ENCODE results near the gene PNPLA3. TPM values are rescaled to one million over a fixed set of nuclear protein-coding genes. Genes with fewer than 3 reads are reported as not detected.
"Not testable (repeated sequence)": the region's sequence is repeated elsewhere in the genome, so short reads cannot be mapped to it uniquely, and the experiment has no call there.

Gene PNPLA3
- total RNA-seq, 1 experiment from 2014 or later = 2.9 TPM

DNA sequence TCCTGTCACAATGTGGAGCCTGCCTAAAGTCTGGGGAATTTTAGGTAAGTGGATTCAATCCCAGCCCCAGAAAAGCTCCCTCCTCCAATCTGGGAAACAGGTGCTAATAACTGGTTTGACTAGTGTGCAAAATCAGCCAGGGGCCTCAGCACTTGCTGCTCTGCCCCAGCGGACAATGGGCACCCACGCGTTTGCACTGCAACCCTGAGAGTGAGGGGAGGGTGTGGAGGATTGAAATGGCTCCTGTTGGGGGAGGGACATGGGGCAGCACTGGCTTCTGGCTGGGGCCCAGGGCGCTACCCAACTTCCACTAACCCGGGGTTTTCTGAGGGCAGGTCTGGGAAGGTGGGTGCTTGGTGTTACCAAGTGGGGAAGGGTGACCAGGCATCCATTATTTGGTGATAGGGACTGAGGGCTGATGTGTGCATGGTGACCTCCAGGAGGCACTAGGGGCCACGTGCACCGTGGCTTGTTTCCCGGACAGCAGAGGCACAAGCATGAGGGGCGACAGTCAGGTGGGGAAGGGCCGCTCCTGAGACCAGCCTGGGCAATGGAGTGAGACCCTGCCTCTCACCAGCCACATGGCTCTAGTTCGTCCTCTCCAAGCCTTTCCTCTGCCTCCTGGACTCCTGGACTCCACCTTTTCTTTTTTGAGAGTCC, 27.5 kb upstream of the PNPLA3 start:
- no peaks in the 10 kb centered on the region for H3K36me3 ChIP-seq
- H3K27me3 ChIP-seq (replicated peaks) = peaks cover 25% of the 10 kb centered on the region
- H3K27ac ChIP-seq = no peak overlapping the region
- no peaks in the 10 kb centered on the region for H3K9me3 ChIP-seq (replicated peaks)
- peaks cover 11% of the 10 kb centered on the region for H3K4me1 ChIP-seq (replicated peaks)
- H3K4me3 ChIP-seq = no peak overlapping the region
- no peak for DNase-seq (ENCODE audit: low read depth in 1 of 2, low spot score in 2 of 2)

DNA sequence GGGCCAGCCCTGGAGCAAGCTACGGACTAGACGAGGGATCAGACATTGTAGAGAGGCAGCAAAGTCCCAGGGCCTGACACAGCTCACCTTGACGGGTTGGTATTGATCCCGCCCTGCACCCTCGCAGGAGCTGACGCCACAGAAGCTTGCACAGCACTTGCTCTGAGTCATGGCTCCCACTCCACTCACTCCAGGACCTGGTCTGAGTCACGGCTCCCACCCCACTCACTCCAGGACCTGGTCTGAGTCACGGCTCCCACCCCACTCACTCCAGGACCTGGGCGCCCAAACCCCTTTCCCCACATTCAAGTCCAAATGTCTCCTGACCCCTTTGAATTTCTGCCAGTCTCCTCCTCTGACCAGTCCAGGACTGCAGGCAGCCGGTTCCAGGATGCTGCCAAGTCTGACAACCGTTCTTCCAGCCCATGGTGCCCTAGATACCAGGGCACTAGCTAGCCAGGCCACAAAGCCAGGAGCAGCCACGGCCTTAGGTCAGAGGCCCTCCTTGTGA, 25.8 kb upstream of the PNPLA3 start:
- peak in 1 of 2 experiments; percentile 70 for DNase-seq (ENCODE audit: low read depth in 1 of 2, low spot score in 2 of 2)
- Histone ChIP-seq H3K36me3 (no peaks in the 10 kb centered on the region), H3K4me1 (replicated peaks) (peaks cover 25% of the 10 kb centered on the region), H3K27me3 (replicated peaks) (peaks cover 8% of the 10 kb centered on the region), H3K4me3 (no peak overlapping the region), H3K27ac (no peak overlapping the region), H3K9me3 (replicated peaks) (peaks cover 3% of the 10 kb centered on the region; the same call in 1 of the 2 replicates)

DNA sequence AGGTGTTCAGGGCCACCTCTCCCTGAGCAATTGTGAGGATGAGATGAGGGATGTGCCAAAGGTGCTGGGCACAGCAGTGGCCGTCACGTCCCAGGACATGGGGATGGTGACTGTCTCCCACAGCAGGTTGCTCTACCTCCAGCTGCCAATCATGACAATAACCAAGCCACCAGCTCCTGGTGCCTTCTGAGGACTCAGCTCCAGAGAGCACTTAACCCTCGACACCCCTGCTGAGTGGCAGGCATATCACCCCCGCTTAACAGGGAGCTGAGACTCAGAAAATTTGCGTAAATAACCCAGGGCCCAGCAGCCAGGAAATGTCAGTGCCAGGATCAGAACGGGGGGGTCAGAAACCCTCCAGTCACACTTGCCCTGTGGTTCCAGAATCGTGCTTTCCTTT, 23.4 kb upstream of the PNPLA3 start:
- Histone ChIP-seq H3K27ac (no peak overlapping the region), H3K9me3 (replicated peaks) (peaks cover 3% of the 10 kb centered on the region; the same call in 1 of the 2 replicates), H3K27me3 (replicated peaks) (no peaks in the 10 kb centered on the region), H3K4me1 (replicated peaks) (peaks cover 27% of the 10 kb centered on the region), H3K36me3 (no peaks in the 10 kb centered on the region), H3K4me3 (no peak overlapping the region)
- DNase-seq (ENCODE audit: low read depth in 1 of 2, low spot score in 2 of 2) = no peak

DNA sequence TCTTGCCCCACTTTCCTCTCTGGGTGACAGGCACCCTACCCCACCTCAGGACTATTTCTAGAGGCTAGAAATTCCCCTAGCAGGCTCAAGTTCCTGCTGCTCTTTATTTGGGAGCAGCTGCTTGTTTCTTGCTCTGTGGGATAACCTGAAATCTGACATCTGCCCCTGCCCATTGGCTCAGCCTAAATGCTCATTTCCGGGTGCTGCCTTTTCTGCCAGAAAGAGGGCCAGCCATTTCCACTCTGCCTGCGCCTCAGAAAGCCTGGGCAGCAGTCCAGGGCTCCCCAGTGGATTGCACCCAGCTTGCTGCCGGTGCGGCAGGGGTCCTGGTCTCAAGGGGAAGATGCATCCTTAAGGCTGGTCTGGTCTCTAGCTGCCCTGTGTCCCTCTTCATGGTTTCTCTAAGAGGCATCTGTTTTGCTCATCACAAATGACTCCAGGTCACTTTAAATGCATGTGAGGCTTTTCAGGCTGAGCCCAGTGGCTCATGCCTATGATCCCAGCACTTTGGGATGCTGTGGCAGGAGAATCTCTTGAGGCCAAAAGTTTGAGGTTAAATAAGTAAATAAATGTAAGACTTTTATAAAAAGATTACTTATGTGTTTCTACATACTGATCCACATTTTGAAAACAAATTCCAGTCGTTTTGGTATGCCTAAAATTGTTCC, 21.5 kb upstream of the PNPLA3 start:
- peaks cover 3% of the 10 kb centered on the region; the same call in 1 of the 2 replicates for H3K9me3 ChIP-seq (replicated peaks)
- H3K4me1 ChIP-seq (replicated peaks) = peaks cover 27% of the 10 kb centered on the region
- no peak overlapping the region for H3K4me3 ChIP-seq
- peak overlapping the region; percentile 72; the same call in 1 of the 2 replicates for H3K27ac ChIP-seq
- DNase-seq (ENCODE audit: low read depth in 1 of 2, low spot score in 2 of 2) = peak; percentile 84 to 85
- H3K36me3 ChIP-seq = no peaks in the 10 kb centered on the region
- no peaks in the 10 kb centered on the region for H3K27me3 ChIP-seq (replicated peaks)

DNA sequence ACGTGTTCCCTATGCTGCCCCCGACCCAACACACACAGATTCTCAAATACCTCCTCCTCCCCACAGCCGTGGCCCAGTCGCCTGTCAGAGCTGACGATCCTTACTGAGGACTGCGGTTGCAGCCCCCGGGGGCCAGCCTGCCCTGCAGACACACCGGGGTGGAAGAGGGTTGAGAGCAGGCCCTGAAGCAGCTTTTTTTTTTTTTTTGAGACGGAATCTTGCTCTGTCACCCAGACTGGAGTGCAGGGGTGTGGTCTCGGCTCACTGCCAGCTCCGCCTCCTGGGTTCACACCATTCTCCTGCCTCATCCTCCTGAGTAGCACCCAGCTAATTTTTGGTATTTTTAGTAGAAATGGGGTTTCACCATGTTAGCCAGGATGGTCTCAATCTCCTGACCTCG, 20.6 kb upstream of the PNPLA3 start:
- not testable (repeated sequence) for H3K4me3 ChIP-seq; H3K36me3 ChIP-seq; DNase-seq (ENCODE audit: low read depth in 1 of 2, low spot score in 2 of 2); H3K9me3 ChIP-seq (replicated peaks); H3K27me3 ChIP-seq (replicated peaks)
- Histone ChIP-seq H3K27ac (peak overlapping the region; percentile 72), H3K4me1 (replicated peaks) (peaks cover 19% of the 10 kb centered on the region)

DNA sequence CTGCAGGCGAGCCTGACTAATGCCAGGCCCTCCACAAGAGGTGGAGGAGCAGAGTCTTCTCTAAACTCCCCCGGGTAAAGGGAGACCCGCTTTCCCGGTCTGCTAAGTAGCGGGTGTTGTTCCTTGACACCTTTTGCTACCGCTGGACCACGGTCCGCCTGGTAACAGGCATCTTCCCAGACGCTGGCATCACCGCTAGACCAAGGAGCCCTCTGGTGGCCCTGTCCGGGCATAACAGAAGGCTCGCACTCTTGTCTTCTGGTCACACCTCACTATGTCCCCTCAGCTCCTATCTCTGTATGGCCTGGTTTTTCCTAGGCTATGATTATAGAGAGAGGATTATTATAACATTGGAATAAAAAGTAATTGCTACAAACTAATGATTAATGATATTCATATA, 19.2 kb upstream of the PNPLA3 start:
- H3K36me3 ChIP-seq; H3K4me3 ChIP-seq; H3K27me3 ChIP-seq (replicated peaks); H3K9me3 ChIP-seq (replicated peaks); H3K27ac ChIP-seq: not testable (repeated sequence)
- peak in 1 of 2 experiments; percentile 59 for DNase-seq (ENCODE audit: low read depth in 1 of 2, low spot score in 2 of 2)
- peaks cover 16% of the 10 kb centered on the region for H3K4me1 ChIP-seq (replicated peaks)

DNA sequence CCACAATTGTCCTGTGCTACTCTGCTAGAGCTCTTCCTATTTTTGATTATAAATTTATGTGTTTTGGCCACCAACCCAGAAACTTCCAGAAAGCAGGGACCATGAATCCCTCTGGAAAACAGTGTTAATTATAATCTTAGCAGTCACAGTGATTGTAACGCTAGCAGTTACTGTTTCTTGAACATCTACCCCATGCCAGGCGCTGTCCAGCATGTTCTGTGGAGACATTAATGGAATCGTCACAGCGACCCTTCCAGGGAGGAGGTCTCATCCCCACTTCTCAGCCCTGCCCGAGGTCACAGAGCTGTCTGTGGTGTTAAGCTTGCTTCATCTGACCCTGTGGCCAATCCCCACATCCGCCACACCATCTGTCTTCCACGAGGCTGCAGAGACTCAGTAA, 17.9 kb upstream of the PNPLA3 start:
- Histone ChIP-seq H3K27ac (no peak overlapping the region), H3K9me3 (replicated peaks) (peaks cover 3% of the 10 kb centered on the region; the same call in 1 of the 2 replicates), H3K36me3 (no peaks in the 10 kb centered on the region), H3K4me3 (no peak overlapping the region), H3K4me1 (replicated peaks) (peaks cover 16% of the 10 kb centered on the region), H3K27me3 (replicated peaks) (no peaks in the 10 kb centered on the region)
- DNase-seq (ENCODE audit: low read depth in 1 of 2, low spot score in 2 of 2) = no peak

DNA sequence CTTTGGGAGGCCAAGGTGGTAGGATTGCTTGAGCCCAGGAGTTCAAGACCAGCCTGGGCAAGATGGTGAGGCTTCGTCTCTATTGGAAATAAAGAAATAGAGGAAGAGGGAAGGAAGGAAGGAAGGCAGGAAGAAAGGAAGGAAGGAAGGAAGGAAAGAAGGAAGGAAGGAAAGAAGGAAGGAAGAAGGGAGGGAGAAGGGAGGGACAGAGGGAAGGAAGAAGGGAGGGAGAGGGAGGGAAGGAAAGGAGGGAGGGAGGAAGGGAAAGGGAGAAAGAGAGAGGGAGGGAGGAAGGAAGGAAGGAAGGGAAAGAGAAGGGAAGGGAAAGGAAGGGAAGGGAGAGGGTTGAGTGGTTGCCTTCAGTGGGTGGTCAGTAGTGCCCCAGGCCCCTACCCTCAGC, 13.9 kb upstream of the PNPLA3 start:
- H3K9me3 ChIP-seq (replicated peaks) = no peaks in the 10 kb centered on the region
- no peaks in the 10 kb centered on the region for H3K27me3 ChIP-seq (replicated peaks)
- DNase-seq (ENCODE audit: low read depth in 1 of 2, low spot score in 2 of 2) = no peak
- H3K4me1 ChIP-seq (replicated peaks) = no peaks in the 10 kb centered on the region
- H3K36me3 ChIP-seq = no peaks in the 10 kb centered on the region
- H3K27ac ChIP-seq = no peak overlapping the region
- H3K4me3 ChIP-seq = no peak overlapping the region

DNA sequence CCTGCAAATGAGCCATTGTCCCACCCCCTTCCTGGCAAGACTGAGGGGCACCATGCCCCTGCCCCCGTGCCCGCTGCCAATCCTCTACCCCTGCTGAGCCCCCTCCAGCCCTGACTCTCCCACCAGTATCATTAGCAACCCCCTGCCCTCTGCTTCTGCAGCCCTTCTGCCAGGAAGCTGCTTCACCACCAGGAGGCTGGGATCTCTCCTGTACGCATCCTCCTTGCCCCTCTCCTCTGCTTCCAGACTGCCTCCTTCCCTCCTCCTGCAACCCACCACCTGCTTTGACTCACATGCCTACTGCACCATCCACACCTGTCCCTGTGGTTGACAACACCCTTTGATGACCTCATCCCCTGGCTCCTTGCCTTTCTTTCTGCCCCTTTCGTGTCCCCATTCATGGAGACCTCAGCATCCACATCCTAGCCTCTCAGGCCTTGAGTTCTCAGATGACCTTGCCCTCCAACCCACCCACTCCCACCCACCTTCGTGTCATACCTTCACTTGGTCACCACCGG, 13.4 kb upstream of the PNPLA3 start:
- H3K27ac ChIP-seq = no peak overlapping the region
- no peaks in the 10 kb centered on the region for H3K36me3 ChIP-seq
- H3K27me3 ChIP-seq (replicated peaks) = no peaks in the 10 kb centered on the region
- no peaks in the 10 kb centered on the region for H3K9me3 ChIP-seq (replicated peaks)
- no peaks in the 10 kb centered on the region for H3K4me1 ChIP-seq (replicated peaks)
- H3K4me3 ChIP-seq = no peak overlapping the region
- no peak for DNase-seq (ENCODE audit: low read depth in 1 of 2, low spot score in 2 of 2)

DNA sequence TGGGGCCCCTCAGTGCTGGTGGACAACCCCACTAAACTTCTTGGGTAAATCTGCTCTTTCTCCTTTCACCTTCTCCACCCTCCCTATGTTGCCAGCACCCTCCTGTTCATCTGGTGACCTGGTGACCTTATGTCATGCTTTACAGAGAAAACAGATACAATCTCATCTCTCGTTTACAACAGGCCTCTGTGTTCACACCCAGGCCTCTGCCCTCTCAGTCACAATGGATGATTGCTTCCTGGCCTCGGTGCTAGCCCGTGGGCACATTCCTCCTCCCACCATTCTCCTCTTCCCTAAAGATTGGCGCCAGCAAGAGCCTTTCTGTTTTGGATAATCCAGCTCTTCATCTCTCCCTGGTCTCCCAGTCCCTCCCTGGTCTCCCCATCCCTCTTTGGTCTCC, 12.3 kb upstream of the PNPLA3 start:
- H3K4me1 ChIP-seq (replicated peaks) = peaks cover 7% of the 10 kb centered on the region
- H3K27ac ChIP-seq = no peak overlapping the region
- no peaks in the 10 kb centered on the region for H3K27me3 ChIP-seq (replicated peaks)
- H3K36me3 ChIP-seq = no peaks in the 10 kb centered on the region
- no peaks in the 10 kb centered on the region; the same call in 1 of the 2 replicates for H3K9me3 ChIP-seq (replicated peaks)
- H3K4me3 ChIP-seq = no peak overlapping the region
- DNase-seq (ENCODE audit: low read depth in 1 of 2, low spot score in 2 of 2) = no peak

DNA sequence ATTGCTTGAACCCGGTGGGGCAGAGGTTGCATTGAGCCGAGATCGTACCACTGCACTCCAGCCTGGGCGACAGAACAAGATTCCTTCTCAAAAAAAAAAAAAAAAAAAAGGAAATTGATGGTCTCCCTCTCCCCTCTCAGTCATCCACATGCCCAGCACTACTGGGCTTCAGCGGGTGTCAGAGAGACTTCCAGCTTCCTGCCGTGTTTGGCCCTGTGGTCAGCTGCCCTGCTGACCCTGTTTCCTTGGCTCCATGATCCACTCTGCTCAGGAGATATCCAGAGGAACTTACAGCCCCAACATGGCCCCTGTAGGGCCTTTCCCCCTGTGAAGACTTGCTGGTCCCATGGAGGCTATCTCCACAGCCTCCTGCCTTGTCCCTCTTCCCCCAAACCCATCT, 6.1 kb upstream of the PNPLA3 start:
- no peak for DNase-seq (ENCODE audit: low read depth in 1 of 2, low spot score in 2 of 2)
- H3K9me3 ChIP-seq (replicated peaks) = no peaks in the 10 kb centered on the region; the same call in 1 of the 2 replicates
- no peaks in the 10 kb centered on the region for H3K36me3 ChIP-seq
- H3K27me3 ChIP-seq (replicated peaks) = no peaks in the 10 kb centered on the region
- peaks cover 39% of the 10 kb centered on the region for H3K4me1 ChIP-seq (replicated peaks)
- no peak overlapping the region for H3K4me3 ChIP-seq
- no peak overlapping the region for H3K27ac ChIP-seq

DNA sequence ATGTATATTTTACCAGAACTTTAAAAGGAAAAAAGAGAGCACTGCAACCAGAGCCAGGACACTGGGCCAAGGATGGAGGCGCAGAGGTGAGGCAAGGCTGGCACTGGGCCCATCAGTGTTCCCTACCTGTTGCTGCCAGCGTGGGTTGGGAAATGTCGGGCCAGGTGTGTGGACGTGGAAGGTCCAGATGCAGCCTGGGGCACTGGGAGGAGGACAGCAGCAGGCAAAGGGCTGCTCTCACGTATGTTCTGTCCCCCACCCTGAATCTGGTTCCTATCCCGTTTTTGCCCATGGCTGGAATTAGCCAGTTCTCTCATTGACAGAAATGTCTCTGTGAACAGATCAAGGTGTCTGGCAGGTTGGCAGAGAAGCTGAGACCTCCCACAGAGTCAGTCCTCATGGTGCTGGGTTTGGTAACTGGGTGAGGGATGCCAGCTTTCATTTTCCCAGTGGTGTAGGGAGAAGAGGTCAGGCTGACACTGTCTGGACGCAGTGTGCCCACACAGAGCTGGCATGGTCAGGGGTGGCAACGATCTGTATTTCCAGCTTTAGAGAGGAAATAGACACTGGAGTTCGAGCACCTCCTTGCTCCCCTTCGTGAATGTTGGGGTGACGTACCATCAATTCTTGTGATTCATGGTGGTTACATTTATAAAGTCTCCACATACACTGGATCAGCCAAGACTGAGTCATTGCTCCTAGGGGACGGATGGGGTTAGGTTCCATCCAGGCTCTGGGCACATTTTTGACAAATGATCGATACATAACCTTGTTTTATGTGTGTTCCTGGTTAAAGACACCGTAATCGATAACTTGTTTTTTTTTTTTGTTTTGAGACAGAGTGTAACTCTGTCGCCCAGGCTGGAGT, 4.3 kb upstream of the PNPLA3 start:
- H3K9me3 ChIP-seq (replicated peaks) = no peaks in the 10 kb centered on the region; the same call in 1 of the 2 replicates
- H3K27ac ChIP-seq = no peak overlapping the region
- H3K4me3 ChIP-seq = no peak overlapping the region
- H3K4me1 ChIP-seq (replicated peaks) = peaks cover 55% of the 10 kb centered on the region
- H3K27me3 ChIP-seq (replicated peaks) = no peaks in the 10 kb centered on the region
- DNase-seq (ENCODE audit: low read depth in 1 of 2, low spot score in 2 of 2) = no peak
- no peaks in the 10 kb centered on the region for H3K36me3 ChIP-seq

DNA sequence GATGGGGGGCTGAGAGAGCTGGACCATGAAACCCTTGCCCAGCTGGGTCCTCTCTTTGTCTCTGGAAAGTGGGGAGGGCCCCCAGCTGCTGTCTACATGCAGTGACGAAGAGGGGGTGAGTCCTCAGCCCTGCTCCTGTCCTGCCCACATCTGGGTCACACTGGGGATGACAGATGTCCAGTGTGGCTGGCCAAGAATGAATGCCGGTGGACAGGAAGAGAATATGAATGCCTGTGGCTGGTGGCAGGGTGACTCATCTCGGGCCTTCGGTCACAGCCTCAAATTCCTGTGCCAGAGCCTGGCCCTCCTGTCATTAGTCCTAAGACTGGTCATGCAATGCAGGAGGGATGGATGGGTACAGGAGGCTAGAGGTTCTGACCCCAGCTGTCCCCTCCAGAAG, 2.2 kb upstream of the PNPLA3 start:
- DNase-seq (ENCODE audit: low read depth in 1 of 2, low spot score in 2 of 2) = peak; percentile 87 to 96
- H3K27ac ChIP-seq = peak overlapping the region; percentile 73
- H3K27me3 ChIP-seq (replicated peaks) = no peaks in the 10 kb centered on the region
- no peaks in the 10 kb centered on the region for H3K36me3 ChIP-seq
- peaks cover 65% of the 10 kb centered on the region for H3K4me1 ChIP-seq (replicated peaks)
- H3K9me3 ChIP-seq (replicated peaks) = no peaks in the 10 kb centered on the region
- H3K4me3 ChIP-seq = no peak overlapping the region
